ENCODE measurements around the gene ZNF384. TPM values are rescaled to one million over a fixed set of nuclear protein-coding genes. Genes with fewer than 3 reads are reported as not detected.

Gene ZNF384
- total RNA-seq, 1 experiment from 2014 or later, result 15.9 TPM

- DNase-seq (ENCODE audit: low read depth), result no peak
Observed at GRCh38 chr12:6620885-6621274, 68.3 kb downstream of the ZNF384 start.

GRCh38 chr12:6620137-6620884 lies 68.9 kb downstream of the ZNF384 start:
- no peak for DNase-seq (ENCODE audit: low read depth)

GRCh38 chr12:6618483-6619225 lies 70.5 kb downstream of the ZNF384 start:
- no peak for DNase-seq (ENCODE audit: low read depth)

Other genes starting within 250 kb of the ZNF384 start
- not detected in 2 replicates for gene CD27, start 244.4 kb downstream of the ZNF384 start, total RNA-seq (2014; rRNA removed; shearing (Covaris generic))
- 4.0 and 10.9 TPM in 2 replicates for gene TAPBPL, start 237.3 kb downstream of the ZNF384 start, total RNA-seq (2014; rRNA removed; shearing (Covaris generic))
- gene VAMP1, start 218.7 kb downstream of the ZNF384 start, total RNA-seq (2014; rRNA removed; shearing (Covaris generic)), result 0.74 and 1.2 TPM in 2 replicates
- gene MRPL51, start 196.1 kb downstream of the ZNF384 start, total RNA-seq (2014; rRNA removed; shearing (Covaris generic)), result 250 and 327 TPM in 2 replicates
- 95.2 and 117 TPM in 2 replicates for gene NCAPD2, start 195.3 kb downstream of the ZNF384 start, total RNA-seq (2014; rRNA removed; shearing (Covaris generic))
- 5,302 and 5,697 TPM in 2 replicates for gene GAPDH, start 154.9 kb downstream of the ZNF384 start, total RNA-seq (2014; rRNA removed; shearing (Covaris generic))
- 5.9 and 11.8 TPM in 2 replicates for gene IFFO1, start 133.3 kb downstream of the ZNF384 start, total RNA-seq (2014; rRNA removed; shearing (Covaris generic))
- gene NOP2, start 121.1 kb downstream of the ZNF384 start, total RNA-seq (2014; rRNA removed; shearing (Covaris generic)), result 111 and 129 TPM in 2 replicates
- gene CHD4, start 82.0 kb downstream of the ZNF384 start, total RNA-seq (2014; rRNA removed; shearing (Covaris generic)), result 330 and 358 TPM in 2 replicates
- gene LPAR5, start 53.4 kb downstream of the ZNF384 start, total RNA-seq (2014; rRNA removed; shearing (Covaris generic)), result 0.86 TPM in 1 of 2 replicates, not detected in the other
- not detected in 2 replicates for gene ACRBP, start 41.9 kb downstream of the ZNF384 start, total RNA-seq (2014; rRNA removed; shearing (Covaris generic))
- 23.4 and 28.0 TPM in 2 replicates for gene ING4, start 26.3 kb downstream of the ZNF384 start, total RNA-seq (2014; rRNA removed; shearing (Covaris generic))
- 0.06 TPM in 1 of 2 replicates, not detected in the other for gene PIANP, start 11.4 kb upstream of the ZNF384 start, total RNA-seq (2014; rRNA removed; shearing (Covaris generic))
- gene COPS7A, start 34.7 kb upstream of the ZNF384 start, total RNA-seq (2014; rRNA removed; shearing (Covaris generic)), result 88.4 and 96.6 TPM in 2 replicates
- 226 and 233 TPM in 2 replicates for gene MLF2, start 63.8 kb upstream of the ZNF384 start, total RNA-seq (2014; rRNA removed; shearing (Covaris generic))
- 196 and 217 TPM in 2 replicates for gene PTMS, start 77.0 kb upstream of the ZNF384 start, total RNA-seq (2014; rRNA removed; shearing (Covaris generic))
- gene LAG3, start 83.1 kb upstream of the ZNF384 start, total RNA-seq (2014; rRNA removed; shearing (Covaris generic)), result 0.33 TPM in 1 of 2 replicates, not detected in the other
- not detected in 2 replicates for gene CD4, start 100.2 kb upstream of the ZNF384 start, total RNA-seq (2014; rRNA removed; shearing (Covaris generic))
- gene GPR162, start 132.4 kb upstream of the ZNF384 start, total RNA-seq (2014; rRNA removed; shearing (Covaris generic)), result 0.74 and 0.92 TPM in 2 replicates
- 24.1 and 24.8 TPM in 2 replicates for gene P3H3, start 139.0 kb upstream of the ZNF384 start, total RNA-seq (2014; rRNA removed; shearing (Covaris generic))
- gene GNB3, start 151.6 kb upstream of the ZNF384 start, total RNA-seq (2014; rRNA removed; shearing (Covaris generic)), result 0.71 and 1.4 TPM in 2 replicates
- gene CDCA3, start 161.9 kb upstream of the ZNF384 start, total RNA-seq (2014; rRNA removed; shearing (Covaris generic)), result 107 TPM in 2 replicates
- 134 and 140 TPM in 2 replicates for gene USP5, start 162.8 kb upstream of the ZNF384 start, total RNA-seq (2014; rRNA removed; shearing (Covaris generic))
- gene TPI1, start 178.2 kb upstream of the ZNF384 start, total RNA-seq (2014; rRNA removed; shearing (Covaris generic)), result 1,485 and 1,599 TPM in 2 replicates
- gene SPSB2, start 183.9 kb upstream of the ZNF384 start, total RNA-seq (2014; rRNA removed; shearing (Covaris generic)), result 2.9 and 8.3 TPM in 2 replicates
- gene LRRC23, start 215.4 kb upstream of the ZNF384 start, total RNA-seq (2014; rRNA removed; shearing (Covaris generic)), result 7.0 and 16.1 TPM in 2 replicates
- gene ENO2, start 225.2 kb upstream of the ZNF384 start, total RNA-seq (2014; rRNA removed; shearing (Covaris generic)), result 9.0 and 13.4 TPM in 2 replicates
- 3.3 and 5.4 TPM in 2 replicates for gene ATN1, start 238.6 kb upstream of the ZNF384 start, total RNA-seq (2014; rRNA removed; shearing (Covaris generic))